Measurements from ENCODE around the gene POFUT2. TPM values are rescaled to one million over a fixed set of nuclear protein-coding genes. Genes with fewer than 3 reads are reported as not detected.

POFUT2 gene
- total RNA-seq, 1 donor from 2014 or later, result 38.3 TPM

DNA sequence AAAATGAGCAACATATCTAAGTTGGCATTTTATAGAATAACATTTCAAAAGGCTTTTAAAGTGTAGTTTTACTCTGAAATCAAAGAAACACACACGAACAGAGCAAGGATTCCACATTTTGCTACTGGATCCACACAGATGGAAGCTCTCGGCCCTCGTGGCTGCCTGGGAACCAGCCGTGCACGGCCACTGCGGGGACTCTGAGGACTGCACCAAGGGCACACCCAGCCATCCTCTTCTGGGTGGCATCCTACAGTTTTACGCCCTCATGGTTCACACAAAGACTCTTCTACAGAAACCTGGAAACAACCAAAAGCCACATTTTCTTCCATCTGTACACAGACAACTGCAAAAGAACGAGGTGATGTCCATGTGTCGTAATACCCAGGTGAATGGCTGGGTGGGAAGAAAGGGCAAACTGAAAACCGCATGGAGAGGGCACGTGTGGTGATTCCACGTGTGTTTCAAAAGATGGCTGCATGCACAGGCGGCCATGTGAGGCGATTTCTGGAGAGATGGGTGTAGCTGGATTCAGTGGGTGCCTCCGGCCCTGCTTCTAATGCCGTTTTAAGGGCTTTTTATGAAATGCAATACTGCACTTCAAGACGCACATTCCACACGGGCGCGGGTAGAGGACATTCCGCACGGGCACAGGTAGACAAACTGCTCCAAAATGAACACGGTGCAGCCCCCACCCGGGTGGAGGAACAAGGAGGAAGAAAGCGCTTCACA is 8.1 kb downstream of the POFUT2 start:
- intact Hi-C loops (cut with DNase I), result no loop called here
- Histone ChIP-seq H3K4me1 (no peaks in the 10 kb centered on the region), H3K27ac (no peak overlapping the region), H3K9me3 (no peaks in the 10 kb centered on the region), H3K27me3 (no peaks in the 10 kb centered on the region), H3K36me3 (peaks cover 0 to 84% of the 10 kb centered on the region in 2 donors), H3K4me3 (no peak overlapping the region)
- TF ChIP-seq, protein P1, sequence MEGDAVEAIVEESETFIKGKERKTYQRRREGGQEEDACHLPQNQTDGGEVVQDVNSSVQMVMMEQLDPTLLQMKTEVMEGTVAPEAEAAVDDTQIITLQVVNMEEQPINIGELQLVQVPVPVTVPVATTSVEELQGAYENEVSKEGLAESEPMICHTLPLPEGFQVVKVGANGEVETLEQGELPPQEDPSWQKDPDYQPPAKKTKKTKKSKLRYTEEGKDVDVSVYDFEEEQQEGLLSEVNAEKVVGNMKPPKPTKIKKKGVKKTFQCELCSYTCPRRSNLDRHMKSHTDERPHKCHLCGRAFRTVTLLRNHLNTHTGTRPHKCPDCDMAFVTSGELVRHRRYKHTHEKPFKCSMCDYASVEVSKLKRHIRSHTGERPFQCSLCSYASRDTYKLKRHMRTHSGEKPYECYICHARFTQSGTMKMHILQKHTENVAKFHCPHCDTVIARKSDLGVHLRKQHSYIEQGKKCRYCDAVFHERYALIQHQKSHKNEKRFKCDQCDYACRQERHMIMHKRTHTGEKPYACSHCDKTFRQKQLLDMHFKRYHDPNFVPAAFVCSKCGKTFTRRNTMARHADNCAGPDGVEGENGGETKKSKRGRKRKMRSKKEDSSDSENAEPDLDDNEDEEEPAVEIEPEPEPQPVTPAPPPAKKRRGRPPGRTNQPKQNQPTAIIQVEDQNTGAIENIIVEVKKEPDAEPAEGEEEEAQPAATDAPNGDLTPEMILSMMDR (IDR thresholded peaks at IDR 0.05), result no peak
- TF ChIP-seq POLR2A (IDR thresholded peaks at IDR 0.05) (no peak), POLR2AphosphoS5 (IDR thresholded peaks at IDR 0.05; ENCODE audit: insufficient read depth in 1 of 2, low read depth in 1 of 2) (no peak)
- no peak for DNase-seq (ENCODE audit: extremely low spot score in 2 of 2)

DNA sequence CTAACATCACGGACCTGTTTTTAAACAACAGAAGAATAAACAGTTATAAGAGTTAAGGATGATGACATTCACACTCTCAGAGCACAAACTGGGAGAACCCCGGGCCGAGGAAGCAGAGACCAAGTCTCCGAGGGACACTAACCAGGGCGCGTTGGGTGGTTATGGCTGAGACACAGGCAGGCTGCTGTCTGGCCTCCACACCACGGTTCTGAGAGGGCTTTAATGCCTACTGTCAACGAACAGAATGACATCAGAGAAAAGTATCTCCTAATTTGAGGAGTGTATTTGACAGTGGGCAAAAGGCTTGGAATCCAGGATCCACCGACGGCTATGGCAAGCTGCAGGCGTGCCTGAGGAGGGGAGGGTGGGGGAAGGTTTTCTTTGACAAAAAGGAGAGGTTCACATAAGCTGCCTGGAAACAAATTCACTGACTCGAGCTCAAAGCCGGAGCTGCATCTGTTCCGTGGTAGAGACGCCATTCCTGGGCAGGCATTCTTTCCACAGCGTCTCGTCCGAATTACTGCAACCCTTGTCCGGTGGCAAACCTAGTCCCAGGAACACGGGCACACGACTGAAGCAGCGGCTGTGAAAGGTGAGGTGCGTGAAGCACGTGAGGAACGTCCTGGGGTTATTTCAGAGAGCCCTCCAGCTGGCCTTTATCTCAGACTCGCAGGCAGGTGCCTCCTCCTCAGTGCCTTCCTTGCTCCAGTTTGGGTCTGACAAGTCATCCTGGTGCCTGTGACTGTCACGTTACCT is 9.4 kb downstream of the POFUT2 start:
- TF ChIP-seq, protein P1 (IDR thresholded peaks at IDR 0.05), result no peak
- TF ChIP-seq POLR2A (IDR thresholded peaks at IDR 0.05) (no peak), POLR2AphosphoS5 (IDR thresholded peaks at IDR 0.05; ENCODE audit: insufficient read depth in 1 of 2, low read depth in 1 of 2) (no peak)
- H3K27me3 ChIP-seq, result no peaks in the 10 kb centered on the region
- intact Hi-C loops (cut with DNase I), result no loop called here
- DNase-seq (ENCODE audit: extremely low spot score in 2 of 2), result no peak
- no peaks in the 10 kb centered on the region for H3K9me3 ChIP-seq
- no peak overlapping the region for H3K4me3 ChIP-seq
- no peak overlapping the region for H3K27ac ChIP-seq
- H3K4me1 ChIP-seq, result no peaks in the 10 kb centered on the region
- peaks cover 0 to 82% of the 10 kb centered on the region in 2 donors for H3K36me3 ChIP-seq

DNA sequence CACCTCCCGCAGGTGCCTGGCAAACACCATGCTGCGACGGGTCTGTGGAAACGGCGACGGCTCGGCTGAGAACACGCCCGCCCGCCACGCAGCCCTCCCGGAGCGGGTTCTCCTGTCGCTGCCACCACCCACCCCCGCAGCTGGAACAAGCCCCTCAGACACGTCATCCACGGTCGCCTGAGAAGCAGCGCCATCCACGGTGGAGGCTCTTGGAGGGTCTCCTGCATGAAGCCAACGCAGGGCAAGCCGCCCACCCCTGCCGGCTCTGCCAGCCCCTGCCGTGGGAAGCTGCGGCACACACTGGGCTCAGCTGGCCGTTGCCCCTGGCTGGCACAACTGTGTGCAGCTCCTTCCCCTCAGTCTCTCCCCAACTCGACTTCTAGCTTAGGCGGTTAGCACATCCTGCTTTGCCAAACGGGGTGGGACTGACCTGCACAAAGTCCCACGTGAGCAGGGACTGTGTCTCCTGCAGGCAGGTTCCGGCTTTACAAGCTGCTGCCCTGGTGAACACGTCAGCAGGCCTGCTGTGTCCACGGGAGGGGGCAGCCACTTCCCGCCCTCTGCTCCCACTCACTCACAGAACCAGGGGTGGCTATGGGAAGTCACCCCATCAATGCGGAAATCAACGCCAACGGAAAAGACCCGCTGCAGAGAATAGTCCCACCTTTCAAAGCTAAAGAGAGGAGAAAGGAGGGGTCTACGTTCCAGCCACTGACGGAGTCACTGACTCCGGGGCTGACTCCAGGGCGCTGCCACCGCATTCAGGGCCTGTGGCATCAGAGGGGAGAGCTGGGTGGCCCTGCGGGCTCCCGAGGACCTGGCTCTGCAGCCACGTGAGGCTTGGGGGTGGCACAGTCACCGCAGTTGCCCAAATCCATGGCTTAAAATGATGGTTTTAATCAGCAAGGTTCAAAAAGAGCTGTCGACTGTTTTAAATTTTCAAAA is 10.3 kb downstream of the POFUT2 start:
- peaks cover 0 to 78% of the 10 kb centered on the region in 2 donors for H3K36me3 ChIP-seq
- no peaks in the 10 kb centered on the region for H3K9me3 ChIP-seq
- H3K27me3 ChIP-seq, result no peaks in the 10 kb centered on the region
- TF ChIP-seq, protein P1 (IDR thresholded peaks at IDR 0.05), result no peak
- TF ChIP-seq POLR2AphosphoS5 (IDR thresholded peaks at IDR 0.05; ENCODE audit: insufficient read depth in 1 of 2, low read depth in 1 of 2) (no peak), POLR2A (IDR thresholded peaks at IDR 0.05) (no peak)
- no peak overlapping the region for H3K4me3 ChIP-seq
- no peaks in the 10 kb centered on the region for H3K4me1 ChIP-seq
- DNase-seq (ENCODE audit: extremely low spot score in 2 of 2), result no peak
- no peak overlapping the region for H3K27ac ChIP-seq
- intact Hi-C loops (cut with DNase I), result no loop called here

DNA sequence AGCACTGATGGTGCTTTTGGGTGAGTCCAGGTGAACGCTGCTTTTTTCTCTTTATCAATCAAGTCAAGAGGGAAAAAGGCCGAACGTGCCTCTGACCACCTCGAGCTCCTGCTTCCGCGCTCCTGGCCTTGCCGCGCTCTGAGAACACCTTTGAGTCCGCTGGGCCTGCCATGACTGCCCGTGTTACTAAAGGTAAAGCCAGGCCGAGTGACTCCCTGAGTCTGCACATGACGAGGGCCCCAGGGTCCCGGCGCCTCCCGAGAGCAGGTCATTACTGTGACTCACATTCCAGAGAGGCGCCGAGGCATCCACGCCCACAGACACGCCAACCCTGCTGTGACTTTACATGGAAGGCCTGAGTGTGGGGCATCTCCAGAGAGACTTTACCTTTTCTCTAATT is 11.1 kb downstream of the POFUT2 start:
- H3K4me3 ChIP-seq, result no peak overlapping the region
- no peaks in the 10 kb centered on the region for H3K9me3 ChIP-seq
- H3K27me3 ChIP-seq, result no peaks in the 10 kb centered on the region
- DNase-seq (ENCODE audit: extremely low spot score in 2 of 2), result no peak
- TF ChIP-seq POLR2AphosphoS5 (IDR thresholded peaks at IDR 0.05; ENCODE audit: insufficient read depth in 1 of 2, low read depth in 1 of 2), result no peak
- TF ChIP-seq, protein P1 (IDR thresholded peaks at IDR 0.05), result no peak
- no peak for TF ChIP-seq POLR2A (IDR thresholded peaks at IDR 0.05)
- H3K27ac ChIP-seq, result no peak overlapping the region
- no peaks in the 10 kb centered on the region for H3K4me1 ChIP-seq
- intact Hi-C loops (cut with DNase I), result no loop called here
- H3K36me3 ChIP-seq, result peaks cover 0 to 78% of the 10 kb centered on the region in 2 donors
